Embryonic facial prominence (tissue), 1 donor: ENCODE measurements around the gene GPSM3.
"Not testable (repeated sequence)": the region's sequence is repeated elsewhere in the genome, so short reads cannot be mapped to it uniquely, and the experiment has no call there.

Source experiments
- DNase-seq: peaks from one replicate; pipeline ENCODE4 v3.0.0-alpha.2; 2016; ENCODE audit errors: extremely low spot score

GPSM3 gene

GRCh38 chr6:32192608-32193039 lies at the start of gene GPSM3:
TSS of gene GPSM3 (minus strand) at chr6:32192643. CDS start at chr6:32192513, 130 bp downstream.
- DNase-seq = no peak

- no peak for DNase-seq
Measured at GRCh38 chr6:32240686-32241085, 48.2 kb upstream of the GPSM3 start.

- DNase-seq = no peak
Measured at GRCh38 chr6:32239462-32239861, 47.0 kb upstream of the GPSM3 start.

GRCh38 chr6:32234934-32235333 lies 42.5 kb upstream of the GPSM3 start:
- no peak for DNase-seq

- no peak for DNase-seq
Measured at GRCh38 chr6:32226434-32226833, 34.0 kb upstream of the GPSM3 start.

- no peak for DNase-seq
Measured at GRCh38 chr6:32224696-32225095, 32.3 kb upstream of the GPSM3 start.

- no peak for DNase-seq
Measured at GRCh38 chr6:32223258-32224235, 31.1 kb upstream of the GPSM3 start, which contains the start of gene NOTCH4. TSS of gene NOTCH4 (minus strand) at chr6:32224067. CDS start at chr6:32223928, 139 bp downstream.

- DNase-seq = no peak
Measured at GRCh38 chr6:32222333-32223230, 30.1 kb upstream of the GPSM3 start.

- DNase-seq = no peak
Measured at GRCh38 chr6:32220021-32220420, 27.6 kb upstream of the GPSM3 start.

- no peak for DNase-seq
Measured at GRCh38 chr6:32218167-32218566, 25.7 kb upstream of the GPSM3 start.

GRCh38 chr6:32216998-32217397 lies 24.6 kb upstream of the GPSM3 start:
- DNase-seq = no peak

GRCh38 chr6:32216285-32216684 lies 23.8 kb upstream of the GPSM3 start:
- DNase-seq = no peak

GRCh38 chr6:32215617-32216016 lies 23.2 kb upstream of the GPSM3 start:
- no peak for DNase-seq

- no peak for DNase-seq
Measured at GRCh38 chr6:32214126-32214525, 21.7 kb upstream of the GPSM3 start.

GRCh38 chr6:32213649-32214048 lies 21.2 kb upstream of the GPSM3 start:
- no peak for DNase-seq

- DNase-seq = no peak
Measured at GRCh38 chr6:32212076-32212760, 19.8 kb upstream of the GPSM3 start.

- not testable (repeated sequence) for DNase-seq
Measured at GRCh38 chr6:32211432-32211831, 19.0 kb upstream of the GPSM3 start.

GRCh38 chr6:32210191-32210601 lies 17.8 kb upstream of the GPSM3 start:
- DNase-seq = no peak

- DNase-seq = no peak
Measured at GRCh38 chr6:32208996-32209395, 16.6 kb upstream of the GPSM3 start.

- DNase-seq = no peak
Measured at GRCh38 chr6:32204268-32204715, 11.8 kb upstream of the GPSM3 start.

GRCh38 chr6:32203426-32204267 lies 11.2 kb upstream of the GPSM3 start:
- DNase-seq = no peak
